GM19193 (cell line): Measurements from ENCODE around the gene ATXN10.

Source experiments
- POLR2A ChIP-seq: IDR thresholded peaks from 4 replicates; pipeline ENCODE4 v1.6.1; 2011; ENCODE audit not compliant: insufficient read depth, insufficient read length; ENCODE audit errors: extremely low read depth

Gene ATXN10

DNA sequence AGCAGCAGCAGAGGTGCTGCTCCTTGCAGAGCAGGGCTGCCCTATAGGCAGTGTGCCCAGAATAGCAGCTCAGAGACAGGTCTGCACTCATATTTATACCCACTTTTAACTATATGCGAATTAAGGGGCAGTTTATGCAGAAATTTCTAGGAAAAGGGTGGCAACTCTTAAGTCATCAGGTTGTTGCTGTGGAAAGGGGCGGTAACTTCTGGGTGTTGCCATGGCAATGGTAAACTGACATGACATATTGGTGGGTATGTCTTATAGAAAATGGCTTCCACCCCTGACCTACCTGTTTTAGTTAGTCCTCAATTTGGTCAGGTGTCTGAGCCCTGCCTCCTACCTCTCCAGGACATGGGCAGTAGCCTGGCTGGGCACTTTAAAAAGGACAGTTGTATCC lies 122.3 kb downstream of the ATXN10 start:
- no peak for TF ChIP-seq POLR2A

DNA sequence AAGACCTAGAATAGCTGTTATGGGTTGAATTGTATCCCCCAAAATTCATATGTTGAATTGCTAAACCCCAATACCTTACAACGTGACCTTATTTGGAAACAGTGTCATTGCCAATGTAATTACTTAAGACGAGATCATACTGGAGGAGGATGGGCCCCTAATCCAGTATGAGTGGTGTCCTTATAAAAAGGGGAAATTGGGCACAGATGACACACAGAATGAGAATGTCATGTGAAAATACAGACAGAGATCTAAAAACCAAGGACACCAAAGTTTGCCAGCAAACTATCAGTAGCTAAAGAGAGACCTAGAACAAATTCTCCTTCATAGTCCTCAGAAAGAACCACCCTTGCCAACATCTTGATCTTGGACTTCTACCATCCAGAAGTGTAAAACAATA lies 127.7 kb downstream of the ATXN10 start:
- TF ChIP-seq POLR2A: no peak

- no peak for TF ChIP-seq POLR2A
These were observed 130.4 kb downstream of the ATXN10 start for GRCh38 chr22:45802054-45802453.

- TF ChIP-seq POLR2A: no peak
These were observed 132.8 kb downstream of the ATXN10 start for GRCh38 chr22:45804319-45804985.

- no peak for TF ChIP-seq POLR2A
These were observed 133.3 kb downstream of the ATXN10 start for GRCh38 chr22:45804986-45805325.

DNA sequence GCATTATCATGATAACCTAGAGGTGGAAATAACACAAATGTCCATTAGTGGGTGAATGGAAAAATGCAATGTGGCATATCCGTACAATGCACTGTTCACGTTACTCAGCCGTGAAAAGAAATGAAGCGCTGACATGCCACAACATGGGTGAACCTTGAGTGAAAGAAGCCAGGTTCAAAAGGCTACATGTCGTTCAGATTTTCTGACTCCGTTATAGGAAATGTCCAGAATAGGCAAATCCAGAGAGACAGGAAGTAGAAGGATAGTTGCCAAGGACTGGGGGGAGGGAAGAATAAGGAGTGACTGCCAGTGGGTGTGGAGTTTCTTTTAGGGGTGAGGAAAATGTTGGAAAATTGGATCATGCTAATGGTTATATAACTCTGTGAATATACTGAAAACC lies 133.8 kb downstream of the ATXN10 start:
- TF ChIP-seq POLR2A: no peak

DNA sequence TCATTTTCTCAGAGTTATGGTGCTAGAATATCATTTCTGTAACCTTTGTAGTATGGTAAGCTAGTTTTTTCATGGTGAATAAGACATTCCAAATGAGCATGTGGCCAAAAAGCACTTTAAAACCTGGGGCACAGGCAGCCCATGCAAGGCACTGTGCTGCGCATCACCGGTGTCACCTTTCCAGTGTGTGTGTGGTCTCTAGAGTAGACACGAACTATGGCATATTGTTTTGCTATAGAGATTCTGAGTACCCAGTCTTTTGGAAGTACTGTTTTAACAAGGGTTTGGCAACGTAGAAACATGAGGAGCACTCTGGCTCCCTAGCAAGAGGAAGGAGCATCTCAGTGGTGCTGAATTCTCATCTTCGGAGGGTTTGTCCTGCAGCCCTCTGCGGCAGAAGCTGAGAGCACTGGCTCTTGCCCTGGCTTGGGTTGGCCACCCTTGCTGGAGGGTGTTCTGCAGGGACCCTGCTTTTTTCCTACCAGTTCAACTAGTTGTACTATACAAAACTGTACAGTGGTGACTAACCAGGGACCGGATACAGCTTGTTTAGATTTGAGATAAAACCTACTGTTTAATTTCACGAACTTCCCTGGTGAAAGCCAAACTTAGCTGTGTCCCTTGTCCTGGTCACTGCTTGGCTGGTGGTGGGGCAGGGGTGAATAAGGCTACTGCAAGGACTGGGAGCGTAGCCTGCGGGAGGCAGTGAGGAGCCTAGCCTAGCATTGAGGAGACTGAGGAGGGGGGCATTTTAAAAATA lies 135.7 kb downstream of the ATXN10 start:
- no peak for TF ChIP-seq POLR2A

- TF ChIP-seq POLR2A: no peak
These were observed 141.3 kb downstream of the ATXN10 start for GRCh38 chr22:45812910-45813309.

DNA sequence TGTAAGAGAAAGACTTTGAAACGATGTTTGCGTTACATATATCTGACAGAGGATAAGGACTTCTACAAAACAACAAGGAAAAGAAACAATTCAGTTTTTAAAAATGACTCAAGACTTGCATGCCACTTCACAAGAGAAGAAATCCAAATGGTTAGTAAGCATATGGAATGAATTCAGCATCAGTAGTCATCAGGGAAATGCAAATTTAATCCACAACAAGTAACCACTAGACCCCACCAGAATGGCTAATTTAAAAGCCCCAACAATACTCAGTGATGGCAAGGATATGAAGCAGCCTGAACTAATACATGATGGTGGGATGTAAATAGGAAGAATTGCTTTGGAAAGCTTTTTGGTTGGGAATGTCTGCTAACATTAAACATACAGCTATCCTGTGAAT lies 142.6 kb downstream of the ATXN10 start:
- TF ChIP-seq POLR2A: no peak

DNA sequence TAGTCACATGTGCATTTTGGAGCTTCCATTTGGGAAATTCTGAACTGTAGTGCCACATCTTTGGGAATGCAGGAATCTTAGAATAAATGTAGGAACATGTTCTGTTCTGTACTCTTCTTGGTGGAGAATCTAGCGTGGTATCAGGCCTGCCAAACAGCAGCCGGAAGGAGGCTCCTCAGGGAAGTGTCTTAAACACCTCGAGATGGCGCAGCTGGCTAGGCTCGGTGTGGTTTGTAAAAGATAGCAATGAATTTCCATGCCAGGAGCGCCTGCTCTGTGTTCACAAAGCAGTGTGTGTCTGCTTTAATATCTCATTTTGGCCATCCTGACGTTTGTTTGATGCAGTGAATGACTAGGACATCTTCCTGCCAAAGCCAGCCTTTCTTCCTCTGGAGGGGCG lies 145.1 kb downstream of the ATXN10 start:
- no peak for TF ChIP-seq POLR2A

- TF ChIP-seq POLR2A: no peak
These were observed 146.2 kb downstream of the ATXN10 start for GRCh38 chr22:45817745-45818423.

- TF ChIP-seq POLR2A: no peak
These were observed 146.9 kb downstream of the ATXN10 start for GRCh38 chr22:45818424-45819085.

DNA sequence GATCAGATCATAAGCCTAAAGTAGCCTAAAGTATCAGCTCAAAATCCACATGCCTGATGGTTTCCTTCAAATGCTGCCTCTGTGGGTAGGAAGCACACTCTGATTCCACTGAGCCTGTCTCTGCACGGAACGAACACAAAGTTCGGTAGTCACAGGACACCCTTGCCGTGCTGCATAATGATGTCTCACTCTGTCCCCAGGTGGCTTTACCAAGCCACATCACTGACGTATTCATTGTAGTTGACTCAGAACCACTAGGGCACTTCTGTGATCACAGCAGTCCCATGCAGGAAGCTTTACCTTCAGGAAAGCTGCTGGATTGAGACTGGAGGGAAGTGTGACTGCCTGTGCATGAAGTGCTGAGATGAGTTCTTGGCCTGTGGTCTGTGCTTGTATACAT lies 147.7 kb downstream of the ATXN10 start:
- no peak for TF ChIP-seq POLR2A

DNA sequence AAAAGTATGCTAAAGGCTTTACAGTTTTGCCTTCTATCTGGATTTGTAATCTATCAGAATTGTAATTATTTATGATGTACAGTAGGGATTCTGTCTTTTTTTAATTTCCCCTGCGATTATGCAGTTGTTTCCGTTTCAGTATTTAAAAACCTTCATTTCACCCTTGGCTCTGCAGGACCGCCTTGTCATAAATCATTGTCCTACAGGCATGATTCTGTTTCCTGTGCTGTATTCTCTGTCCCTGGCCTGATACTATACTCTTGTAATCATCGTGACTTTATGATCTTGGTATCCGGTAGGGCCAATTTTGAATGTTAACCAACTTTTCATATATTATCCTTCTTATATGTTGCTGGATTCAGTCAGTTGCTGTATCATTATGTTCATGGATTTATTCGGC lies 151.7 kb downstream of the ATXN10 start:
- no peak for TF ChIP-seq POLR2A

- TF ChIP-seq POLR2A: no peak
These were observed 154.9 kb downstream of the ATXN10 start for GRCh38 chr22:45826520-45826919.
